WTC11 (cell line): ENCODE measurements around the gene KIF3A. TPM values are rescaled to one million over a fixed set of nuclear protein-coding genes. Genes with fewer than 3 reads are reported as not detected.

Experiments
- ATAC-seq: fragments of 200-7000 bp; cut with Tn5 transposase; 2 replicates; pipeline ENCODE4 v1.10.0; 2021; ENCODE audit warnings: mild to moderate bottlenecking, moderate library complexity
- CTCF ChIA-PET: fragments of 300-600 bp; sonication (Branson Sonifier 250); formaldehyde crosslinking; loops from one replicate; lab custom pipeline; 2021; ENCODE audit warnings: antibody characterized with exemption; lab: Charles Lee
- POLR2A ChIA-PET: fragments of 350-600 bp; sonication (Branson Sonifier 250); formaldehyde crosslinking; loops from one replicate; lab custom pipeline; 2021; ENCODE audit warnings: antibody characterized with exemption; lab: Charles Lee
- DNase-seq: peaks from one replicate; pipeline ENCODE4 v3.0.0; 2021; ENCODE audit warnings: low spot score
- H3K27ac Mint-ChIP-seq: 2 replicates; pipeline ENCODE4 v1.8.0; 2021; ENCODE audit warnings: mixed read lengths
- H3K27me3 Mint-ChIP-seq: 2 replicates; pipeline ENCODE4 v1.8.0; 2021; ENCODE audit warnings: low read depth, mild to moderate bottlenecking, moderate library complexity, mixed read lengths
- H3K36me3 Mint-ChIP-seq: 2 replicates; pipeline ENCODE4 v1.8.0; 2021; ENCODE audit warnings: mixed read lengths
- H3K4me1 Mint-ChIP-seq: 2 replicates; pipeline ENCODE4 v1.8.0; 2022; ENCODE audit warnings: mixed read lengths
- H3K4me3 Mint-ChIP-seq: 2 replicates; pipeline ENCODE4 v1.8.0; 2021; ENCODE audit warnings: mild to moderate bottlenecking, moderate library complexity, mixed read lengths
- H3K9me3 Mint-ChIP-seq: 2 replicates; pipeline ENCODE4 v1.8.0; 2021; ENCODE audit warnings: mixed read lengths
- ATF1 ChIP-seq: sonication (generic); formaldehyde crosslinking; IDR thresholded peaks from 2 replicates; pipeline ENCODE4 v1.8.1; 2023; ENCODE audit warnings: mild to moderate bottlenecking, moderate library complexity, missing genetic modification reagents
- FOXK1 ChIP-seq: sonication (generic); formaldehyde crosslinking; IDR thresholded peaks from 2 replicates; pipeline ENCODE4 v1.8.0; 2022; ENCODE audit warnings: mild to moderate bottlenecking, moderate library complexity, missing genetic modification reagents
- GTF2I ChIP-seq: fragments of 250-450 bp; sonication (Bioruptor Pico); conservative IDR thresholded peaks from 2 replicates; pipeline ENCODE4 v1.4.0; 2021; ENCODE audit warnings: mild to moderate bottlenecking
- KAT7 ChIP-seq: sonication (generic); formaldehyde crosslinking; IDR thresholded peaks from 2 replicates; pipeline ENCODE4 v1.8.1; 2023; ENCODE audit warnings: missing genetic modification reagents, mild to moderate bottlenecking, borderline replicate concordance
- NFYB ChIP-seq: sonication (generic); formaldehyde crosslinking; conservative IDR thresholded peaks from 2 replicates; pipeline ENCODE4 v1.8.0; 2022; ENCODE audit warnings: low read depth, missing genetic modification reagents
- SOX15 ChIP-seq: fragments of 250-450 bp; sonication (Bioruptor Pico); IDR thresholded peaks from 2 replicates; pipeline ENCODE4 v1.9.0; 2021; ENCODE audit warnings: mild to moderate bottlenecking
- ZNF396 ChIP-seq: fragments of 250-450 bp; sonication (Bioruptor Pico); IDR thresholded peaks from 2 replicates; pipeline ENCODE4 v1.8.0; 2021; ENCODE audit warnings: mild to moderate bottlenecking, moderate library complexity, borderline replicate concordance
- ZNF416 ChIP-seq: fragments of 250-450 bp; sonication (Bioruptor Pico); IDR thresholded peaks from 2 replicates; pipeline ENCODE4 v1.9.0; 2021; ENCODE audit warnings: mild to moderate bottlenecking, inconsistent platforms
- total RNA-seq: library from RNA; stranded (reverse); gene quantifications from 3 replicates; pipeline ENCODE4 v1.2.3, GENCODE V29; 2021
- TF ChIP-seq, protein P1 (sequence below): sonication (generic); formaldehyde crosslinking; IDR thresholded peaks from 2 replicates; pipeline ENCODE4 v1.8.0; 2022; ENCODE audit warnings: mild to moderate bottlenecking, missing genetic modification reagents
- TF ChIP-seq, protein P2 (sequence below): sonication (generic); formaldehyde crosslinking; IDR thresholded peaks from 2 replicates; pipeline ENCODE4 v1.8.1; 2022; ENCODE audit warnings: missing genetic modification reagents, borderline replicate concordance
- TF ChIP-seq, protein P3 (sequence below): sonication (generic); formaldehyde crosslinking; IDR thresholded peaks from 2 replicates; pipeline ENCODE4 v1.8.1; 2022; ENCODE audit warnings: low read depth, mild to moderate bottlenecking, moderate library complexity, missing genetic modification reagents, borderline replicate concordance
- TF ChIP-seq, protein P4 (sequence below): sonication (generic); formaldehyde crosslinking; IDR thresholded peaks from 2 replicates; pipeline ENCODE4 v1.8.1; 2023; ENCODE audit warnings: mild to moderate bottlenecking, missing genetic modification reagents, moderate library complexity
- TF ChIP-seq, protein P5 (sequence below): sonication (generic); formaldehyde crosslinking; conservative IDR thresholded peaks from 2 replicates; pipeline ENCODE4 v1.8.1; 2023; ENCODE audit warnings: mild to moderate bottlenecking, low read depth, missing genetic modification reagents, moderate library complexity
- TF ChIP-seq, protein P6 (sequence below): fragments of 250-450 bp; sonication (Bioruptor Pico); conservative IDR thresholded peaks from 2 replicates; pipeline ENCODE4 v1.9.0; 2021; ENCODE audit warnings: mild to moderate bottlenecking
- TF ChIP-seq, protein P7 (sequence below): sonication (generic); formaldehyde crosslinking; IDR thresholded peaks from 2 replicates; pipeline ENCODE4 v1.8.0; 2023; ENCODE audit warnings: mild to moderate bottlenecking, missing genetic modification reagents

Gene KIF3A
- total RNA-seq, 1 experiment from 2014 or later, result 10.1 TPM

DNA sequence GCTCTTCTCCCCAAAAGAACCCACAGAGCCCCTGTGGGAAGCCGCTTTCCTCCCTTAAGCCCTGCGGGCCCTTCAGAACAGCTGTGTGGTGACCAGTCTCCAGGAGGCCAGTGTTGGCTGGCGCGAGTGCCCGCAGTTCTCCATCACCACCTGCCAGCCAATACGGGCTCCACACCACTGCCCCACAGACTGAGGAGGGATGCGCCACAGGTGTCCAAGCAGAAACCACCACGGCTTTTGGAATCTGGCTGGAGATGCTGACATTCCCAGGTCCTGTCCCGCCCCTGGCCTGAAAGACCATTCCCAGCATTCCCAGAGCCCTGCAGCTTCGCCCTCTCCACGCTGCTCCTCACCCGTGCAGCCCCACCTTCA, 22.7 kb upstream of the KIF3A start (continued):
- no peak for TF ChIP-seq ZNF416 (CRISPR knock-in tag)
- TF ChIP-seq, protein P1, sequence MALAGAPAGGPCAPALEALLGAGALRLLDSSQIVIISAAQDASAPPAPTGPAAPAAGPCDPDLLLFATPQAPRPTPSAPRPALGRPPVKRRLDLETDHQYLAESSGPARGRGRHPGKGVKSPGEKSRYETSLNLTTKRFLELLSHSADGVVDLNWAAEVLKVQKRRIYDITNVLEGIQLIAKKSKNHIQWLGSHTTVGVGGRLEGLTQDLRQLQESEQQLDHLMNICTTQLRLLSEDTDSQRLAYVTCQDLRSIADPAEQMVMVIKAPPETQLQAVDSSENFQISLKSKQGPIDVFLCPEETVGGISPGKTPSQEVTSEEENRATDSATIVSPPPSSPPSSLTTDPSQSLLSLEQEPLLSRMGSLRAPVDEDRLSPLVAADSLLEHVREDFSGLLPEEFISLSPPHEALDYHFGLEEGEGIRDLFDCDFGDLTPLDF (CRISPR knock-in tag), result no peak

DNA sequence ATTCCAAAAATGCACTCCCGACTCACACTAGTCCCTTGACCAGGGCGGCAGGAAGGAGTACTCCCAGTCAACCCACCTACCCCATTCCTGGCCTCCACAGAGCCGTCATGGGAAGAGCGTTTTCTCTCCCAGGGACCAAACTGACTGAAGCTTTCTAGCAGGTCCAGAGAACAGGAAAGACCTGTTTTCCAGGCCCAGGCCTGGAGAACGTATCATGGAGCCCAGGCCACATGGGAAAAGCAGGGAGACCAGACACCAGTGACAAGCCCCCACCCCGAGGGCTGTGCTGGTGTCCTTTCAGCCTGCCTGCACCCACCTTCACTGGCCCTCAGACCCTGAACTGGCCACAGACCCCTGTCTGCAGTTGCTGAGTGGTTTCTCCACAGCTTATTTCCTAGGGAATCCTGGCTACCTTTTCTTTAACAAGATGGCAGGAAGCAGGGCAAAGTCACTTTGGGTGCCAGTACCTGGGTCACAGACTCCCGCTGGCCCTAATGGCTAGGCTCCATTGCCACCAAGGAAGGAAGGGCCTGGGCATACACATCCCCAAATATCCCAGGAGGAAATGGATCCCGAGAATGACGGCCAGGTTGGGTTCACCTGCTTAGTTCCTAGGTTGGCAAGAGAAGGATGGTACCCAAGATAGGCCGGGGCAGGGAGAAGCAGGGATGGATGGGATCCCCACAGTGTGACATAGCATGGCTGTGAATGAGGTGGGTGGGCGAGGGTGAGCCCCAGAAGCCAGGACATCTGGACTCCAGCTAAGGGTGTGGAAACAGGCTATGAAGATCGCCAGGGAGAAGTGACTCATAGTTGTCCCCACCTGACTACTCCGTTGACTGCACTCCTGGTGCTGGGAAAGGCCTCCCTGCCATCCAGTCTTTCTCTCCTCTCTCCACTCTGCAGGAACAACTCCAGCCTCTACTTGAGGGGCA, 22.0 kb upstream of the KIF3A start:
- H3K4me1 Mint-ChIP-seq, result peaks cover 10% of the 10 kb centered on the region
- no peak for ATAC-seq
- TF ChIP-seq SOX15 (CRISPR knock-in tag) (no peak), ATF1 (CRISPR knock-in tag) (no peak), GTF2I (CRISPR knock-in tag) (no peak), KAT7 (CRISPR knock-in tag) (no peak), FOXK1 (CRISPR knock-in tag) (no peak), NFYB (CRISPR knock-in tag) (no peak), ZNF396 (CRISPR knock-in tag) (no peak)
- TF ChIP-seq, protein P2, sequence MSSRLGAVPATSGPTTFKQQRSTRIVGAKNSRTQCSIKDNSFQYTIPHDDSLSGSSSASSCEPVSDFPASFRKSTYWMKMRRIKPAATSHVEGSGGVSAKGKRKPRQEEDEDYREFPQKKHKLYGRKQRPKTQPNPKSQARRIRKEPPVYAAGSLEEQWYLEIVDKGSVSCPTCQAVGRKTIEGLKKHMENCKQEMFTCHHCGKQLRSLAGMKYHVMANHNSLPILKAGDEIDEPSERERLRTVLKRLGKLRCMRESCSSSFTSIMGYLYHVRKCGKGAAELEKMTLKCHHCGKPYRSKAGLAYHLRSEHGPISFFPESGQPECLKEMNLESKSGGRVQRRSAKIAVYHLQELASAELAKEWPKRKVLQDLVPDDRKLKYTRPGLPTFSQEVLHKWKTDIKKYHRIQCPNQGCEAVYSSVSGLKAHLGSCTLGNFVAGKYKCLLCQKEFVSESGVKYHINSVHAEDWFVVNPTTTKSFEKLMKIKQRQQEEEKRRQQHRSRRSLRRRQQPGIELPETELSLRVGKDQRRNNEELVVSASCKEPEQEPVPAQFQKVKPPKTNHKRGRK (CRISPR knock-in tag), result no peak
- TF ChIP-seq, protein P3, sequence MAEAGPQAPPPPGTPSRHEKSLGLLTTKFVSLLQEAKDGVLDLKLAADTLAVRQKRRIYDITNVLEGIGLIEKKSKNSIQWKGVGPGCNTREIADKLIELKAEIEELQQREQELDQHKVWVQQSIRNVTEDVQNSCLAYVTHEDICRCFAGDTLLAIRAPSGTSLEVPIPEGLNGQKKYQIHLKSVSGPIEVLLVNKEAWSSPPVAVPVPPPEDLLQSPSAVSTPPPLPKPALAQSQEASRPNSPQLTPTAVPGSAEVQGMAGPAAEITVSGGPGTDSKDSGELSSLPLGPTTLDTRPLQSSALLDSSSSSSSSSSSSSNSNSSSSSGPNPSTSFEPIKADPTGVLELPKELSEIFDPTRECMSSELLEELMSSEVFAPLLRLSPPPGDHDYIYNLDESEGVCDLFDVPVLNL (CRISPR knock-in tag), result no peak
- TF ChIP-seq, protein P4, sequence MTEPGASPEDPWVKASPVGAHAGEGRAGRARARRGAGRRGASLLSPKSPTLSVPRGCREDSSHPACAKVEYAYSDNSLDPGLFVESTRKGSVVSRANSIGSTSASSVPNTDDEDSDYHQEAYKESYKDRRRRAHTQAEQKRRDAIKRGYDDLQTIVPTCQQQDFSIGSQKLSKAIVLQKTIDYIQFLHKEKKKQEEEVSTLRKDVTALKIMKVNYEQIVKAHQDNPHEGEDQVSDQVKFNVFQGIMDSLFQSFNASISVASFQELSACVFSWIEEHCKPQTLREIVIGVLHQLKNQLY (CRISPR knock-in tag), result no peak
- TF ChIP-seq, protein P5, sequence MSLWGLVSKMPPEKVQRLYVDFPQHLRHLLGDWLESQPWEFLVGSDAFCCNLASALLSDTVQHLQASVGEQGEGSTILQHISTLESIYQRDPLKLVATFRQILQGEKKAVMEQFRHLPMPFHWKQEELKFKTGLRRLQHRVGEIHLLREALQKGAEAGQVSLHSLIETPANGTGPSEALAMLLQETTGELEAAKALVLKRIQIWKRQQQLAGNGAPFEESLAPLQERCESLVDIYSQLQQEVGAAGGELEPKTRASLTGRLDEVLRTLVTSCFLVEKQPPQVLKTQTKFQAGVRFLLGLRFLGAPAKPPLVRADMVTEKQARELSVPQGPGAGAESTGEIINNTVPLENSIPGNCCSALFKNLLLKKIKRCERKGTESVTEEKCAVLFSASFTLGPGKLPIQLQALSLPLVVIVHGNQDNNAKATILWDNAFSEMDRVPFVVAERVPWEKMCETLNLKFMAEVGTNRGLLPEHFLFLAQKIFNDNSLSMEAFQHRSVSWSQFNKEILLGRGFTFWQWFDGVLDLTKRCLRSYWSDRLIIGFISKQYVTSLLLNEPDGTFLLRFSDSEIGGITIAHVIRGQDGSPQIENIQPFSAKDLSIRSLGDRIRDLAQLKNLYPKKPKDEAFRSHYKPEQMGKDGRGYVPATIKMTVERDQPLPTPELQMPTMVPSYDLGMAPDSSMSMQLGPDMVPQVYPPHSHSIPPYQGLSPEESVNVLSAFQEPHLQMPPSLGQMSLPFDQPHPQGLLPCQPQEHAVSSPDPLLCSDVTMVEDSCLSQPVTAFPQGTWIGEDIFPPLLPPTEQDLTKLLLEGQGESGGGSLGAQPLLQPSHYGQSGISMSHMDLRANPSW (CRISPR knock-in tag), result no peak
- TF ChIP-seq, protein P6, sequence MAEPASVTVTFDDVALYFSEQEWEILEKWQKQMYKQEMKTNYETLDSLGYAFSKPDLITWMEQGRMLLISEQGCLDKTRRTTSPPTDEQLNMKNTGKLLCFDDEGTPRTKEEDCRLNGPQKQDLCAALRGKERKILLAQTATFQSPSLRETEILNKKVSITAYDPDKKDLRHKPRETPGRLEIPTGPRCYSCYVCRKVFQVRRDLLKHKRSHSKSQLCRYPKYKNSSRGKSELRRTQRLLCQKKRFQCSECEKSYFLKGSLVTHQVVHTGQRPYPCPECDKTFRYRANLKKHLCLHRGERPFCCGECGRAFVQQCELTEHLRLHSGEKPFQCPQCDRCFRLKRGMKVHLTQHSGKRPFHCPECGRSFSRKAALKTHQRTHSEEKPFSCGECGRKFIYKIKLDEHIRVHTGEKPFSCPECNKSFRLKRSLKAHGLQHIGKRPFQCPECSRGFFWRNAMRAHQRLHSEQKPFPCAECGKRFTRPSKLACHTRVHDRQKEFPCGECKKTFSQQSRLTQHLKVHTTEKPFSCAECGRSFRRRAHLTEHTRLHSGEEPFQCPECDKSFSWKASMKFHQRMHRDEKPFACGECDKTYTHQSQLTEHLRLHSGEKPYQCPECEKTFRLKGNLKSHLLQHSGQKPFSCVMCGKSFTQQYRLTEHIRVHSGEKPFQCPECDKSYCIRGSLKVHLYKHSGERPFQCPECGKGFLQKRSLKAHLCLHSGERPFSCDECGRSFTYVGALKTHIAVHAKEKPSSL (CRISPR knock-in tag), result no peak
- TF ChIP-seq, protein P7, sequence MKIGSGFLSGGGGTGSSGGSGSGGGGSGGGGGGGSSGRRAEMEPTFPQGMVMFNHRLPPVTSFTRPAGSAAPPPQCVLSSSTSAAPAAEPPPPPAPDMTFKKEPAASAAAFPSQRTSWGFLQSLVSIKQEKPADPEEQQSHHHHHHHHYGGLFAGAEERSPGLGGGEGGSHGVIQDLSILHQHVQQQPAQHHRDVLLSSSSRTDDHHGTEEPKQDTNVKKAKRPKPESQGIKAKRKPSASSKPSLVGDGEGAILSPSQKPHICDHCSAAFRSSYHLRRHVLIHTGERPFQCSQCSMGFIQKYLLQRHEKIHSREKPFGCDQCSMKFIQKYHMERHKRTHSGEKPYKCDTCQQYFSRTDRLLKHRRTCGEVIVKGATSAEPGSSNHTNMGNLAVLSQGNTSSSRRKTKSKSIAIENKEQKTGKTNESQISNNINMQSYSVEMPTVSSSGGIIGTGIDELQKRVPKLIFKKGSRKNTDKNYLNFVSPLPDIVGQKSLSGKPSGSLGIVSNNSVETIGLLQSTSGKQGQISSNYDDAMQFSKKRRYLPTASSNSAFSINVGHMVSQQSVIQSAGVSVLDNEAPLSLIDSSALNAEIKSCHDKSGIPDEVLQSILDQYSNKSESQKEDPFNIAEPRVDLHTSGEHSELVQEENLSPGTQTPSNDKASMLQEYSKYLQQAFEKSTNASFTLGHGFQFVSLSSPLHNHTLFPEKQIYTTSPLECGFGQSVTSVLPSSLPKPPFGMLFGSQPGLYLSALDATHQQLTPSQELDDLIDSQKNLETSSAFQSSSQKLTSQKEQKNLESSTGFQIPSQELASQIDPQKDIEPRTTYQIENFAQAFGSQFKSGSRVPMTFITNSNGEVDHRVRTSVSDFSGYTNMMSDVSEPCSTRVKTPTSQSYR (CRISPR knock-in tag), result no peak
- no peaks in the 10 kb centered on the region for H3K9me3 Mint-ChIP-seq
- ChIA-PET CTCF (interaction anchor here (0.9 kb wide), 1 partner anchor 61 kb away, joined by 4 read pairs; no protein-coding TSS in a partner anchor), POLR2A (no interaction called here)
- H3K4me3 Mint-ChIP-seq, result no peak overlapping the region
- H3K27me3 Mint-ChIP-seq, result no peaks in the 10 kb centered on the region
- no peak overlapping the region for H3K27ac Mint-ChIP-seq
- no peak for DNase-seq
- H3K36me3 Mint-ChIP-seq, result peaks cover 2% of the 10 kb centered on the region; the same call in 1 of the 2 replicates
